ENCODE results near the gene CXCL17.
"Not testable (repeated sequence)": the region's sequence is repeated elsewhere in the genome, so short reads cannot be mapped to it uniquely, and the experiment has no call there.

Gene CXCL17

GRCh38 chr19:42465827-42466280 lies 23.1 kb upstream of the CXCL17 start:
- no peak for FAIRE-seq

DNA sequence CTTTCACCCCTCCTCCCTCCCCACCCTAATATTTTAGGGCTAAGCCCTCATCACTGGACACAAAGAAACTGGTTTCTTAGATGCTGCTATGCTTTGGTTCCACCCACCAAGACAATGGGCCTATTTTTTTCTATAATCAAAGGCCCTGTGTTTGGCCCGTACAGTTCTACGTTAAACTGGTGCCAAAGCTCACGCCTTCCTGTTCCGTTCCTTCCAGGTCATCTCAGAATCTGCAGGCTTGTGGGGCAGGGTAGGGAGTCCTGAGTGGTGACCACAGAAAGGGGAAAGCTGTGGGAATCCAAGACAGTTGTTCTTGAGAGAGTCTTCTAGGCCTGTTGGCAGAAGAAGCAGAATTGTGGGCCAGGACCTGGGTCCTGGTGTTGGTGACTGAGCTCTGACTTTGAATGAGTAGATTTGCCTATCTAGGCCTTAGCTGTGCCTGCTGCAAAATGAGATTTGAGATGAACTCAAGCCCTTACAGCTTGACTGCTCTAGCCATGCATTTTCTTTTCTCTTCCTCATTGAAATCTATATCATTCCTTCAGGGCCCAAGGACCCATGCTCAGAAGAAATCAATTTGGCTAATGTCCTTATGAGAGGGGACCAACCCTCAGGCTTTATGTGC lies 19.1 kb upstream of the CXCL17 start:
- FAIRE-seq, result no peak

DNA sequence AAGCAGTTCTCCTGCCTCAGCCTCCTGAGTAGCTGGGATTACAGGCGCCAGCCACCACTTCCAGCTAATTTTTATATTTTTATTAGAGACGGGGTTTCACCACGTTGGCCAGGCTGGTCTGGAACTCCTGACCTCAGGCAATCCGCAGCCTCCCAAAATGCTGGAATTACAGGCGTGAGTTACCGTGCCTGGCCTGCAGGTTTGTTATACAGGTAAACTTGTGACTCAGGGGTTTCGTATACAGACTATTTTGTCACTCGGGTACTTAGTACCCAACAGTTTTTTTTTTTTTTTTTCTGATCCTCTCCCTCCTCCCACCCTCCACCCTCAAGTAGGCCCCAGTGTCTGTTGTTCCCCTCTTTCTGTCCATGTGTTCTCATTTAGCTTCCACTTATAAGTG lies 18.5 kb upstream of the CXCL17 start:
- not testable (repeated sequence) for FAIRE-seq

DNA sequence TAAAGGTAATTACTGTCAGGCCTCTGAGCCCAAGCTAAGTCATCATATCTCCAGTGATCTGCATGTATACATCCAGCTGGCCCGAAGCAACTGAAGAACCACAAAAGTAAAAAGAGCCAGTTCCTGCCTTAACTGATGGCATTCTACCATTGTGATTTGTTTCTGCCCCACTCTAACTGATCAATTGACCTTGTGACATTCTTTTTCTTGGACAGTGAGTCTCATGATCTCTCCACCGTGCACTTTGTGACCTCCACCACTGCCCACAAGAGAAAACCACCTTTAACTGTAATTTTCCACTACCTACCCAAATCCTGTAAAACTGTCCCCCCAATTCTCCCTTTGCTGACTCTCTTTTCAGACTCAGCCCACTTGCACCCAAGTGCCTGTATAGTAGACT lies 17.2 kb upstream of the CXCL17 start:
- FAIRE-seq, result no peak

DNA sequence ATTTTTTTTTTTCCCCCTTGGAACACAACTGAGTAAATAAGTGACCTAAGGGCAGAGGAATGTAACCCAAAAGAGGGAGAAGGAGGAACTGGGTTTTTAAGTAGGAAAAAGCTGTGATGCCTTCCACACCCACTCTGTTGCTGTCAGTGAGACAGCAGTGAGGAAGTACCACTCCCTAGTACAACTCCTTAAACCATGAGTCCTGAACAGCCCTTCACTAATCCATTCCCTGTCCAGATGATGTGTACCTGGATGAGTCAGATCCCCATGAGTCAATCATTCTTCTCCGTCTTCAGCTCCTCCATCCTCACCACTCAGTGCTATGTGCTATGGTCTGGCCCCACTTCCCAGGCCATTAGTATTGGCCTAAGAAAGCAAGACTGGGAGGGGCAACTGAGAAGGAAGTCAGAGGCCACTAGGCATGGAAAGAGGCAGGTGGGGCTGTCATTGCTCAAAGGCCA lies 12.9 kb upstream of the CXCL17 start:
- FAIRE-seq, result peak; percentile 81

GRCh38 chr19:42455086-42455485 lies 12.3 kb upstream of the CXCL17 start:
- FAIRE-seq, result no peak

GRCh38 chr19:42452590-42452989 lies 9.8 kb upstream of the CXCL17 start:
- FAIRE-seq, result no peak

DNA sequence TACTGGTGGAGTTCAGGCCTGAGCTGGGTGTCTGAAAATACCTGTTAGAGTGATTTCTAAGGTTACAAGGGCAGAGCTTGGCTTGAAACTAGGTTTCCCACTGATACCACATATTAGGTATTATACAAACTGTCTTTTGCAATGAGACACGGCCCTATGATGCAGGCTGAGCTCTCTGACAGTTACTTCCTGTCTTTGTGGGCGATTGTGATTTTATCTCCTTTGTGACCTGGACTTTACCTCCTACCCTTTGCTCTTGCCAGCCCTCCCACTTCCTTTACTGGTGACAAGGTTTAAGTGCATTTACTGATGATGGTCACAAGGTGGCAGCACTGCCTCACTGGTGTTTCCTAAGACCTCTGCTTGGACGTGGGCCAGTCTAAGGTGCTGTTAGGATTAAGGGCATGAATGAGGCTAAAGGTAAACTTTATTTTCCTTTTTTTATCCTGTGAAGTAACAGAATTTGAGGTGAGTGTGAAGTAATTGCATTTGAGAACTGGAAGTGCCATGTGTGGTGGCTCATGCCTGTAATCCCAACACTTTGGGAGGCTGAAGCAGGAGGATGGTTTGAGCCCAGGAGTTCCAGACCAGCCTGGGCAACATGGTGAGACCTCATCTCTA lies 7.7 kb upstream of the CXCL17 start:
- FAIRE-seq, result peak; percentile 45

DNA sequence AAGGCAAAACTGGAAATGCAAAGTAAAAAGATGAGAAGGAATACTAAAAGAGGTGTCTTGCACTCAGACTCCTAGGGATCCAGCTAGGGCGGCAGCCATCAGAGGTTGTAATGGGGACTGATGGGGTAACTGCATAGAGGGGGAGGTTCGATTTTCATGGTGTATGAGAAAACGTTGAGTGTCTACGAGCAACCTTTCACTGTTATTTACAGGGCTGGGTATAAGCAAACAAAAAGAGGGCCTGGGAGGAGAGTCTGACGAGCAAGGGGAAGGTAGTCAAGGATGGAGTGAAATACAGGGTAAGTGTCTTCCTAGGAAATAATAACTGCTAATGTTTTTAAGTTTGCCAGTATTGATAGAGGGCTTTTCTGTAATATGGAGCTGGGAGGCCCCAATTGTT lies 5.6 kb upstream of the CXCL17 start:
- FAIRE-seq, result not testable (repeated sequence)

- no peak for FAIRE-seq
These were observed 3.2 kb upstream of the CXCL17 start for GRCh38 chr19:42445948-42446347.

DNA sequence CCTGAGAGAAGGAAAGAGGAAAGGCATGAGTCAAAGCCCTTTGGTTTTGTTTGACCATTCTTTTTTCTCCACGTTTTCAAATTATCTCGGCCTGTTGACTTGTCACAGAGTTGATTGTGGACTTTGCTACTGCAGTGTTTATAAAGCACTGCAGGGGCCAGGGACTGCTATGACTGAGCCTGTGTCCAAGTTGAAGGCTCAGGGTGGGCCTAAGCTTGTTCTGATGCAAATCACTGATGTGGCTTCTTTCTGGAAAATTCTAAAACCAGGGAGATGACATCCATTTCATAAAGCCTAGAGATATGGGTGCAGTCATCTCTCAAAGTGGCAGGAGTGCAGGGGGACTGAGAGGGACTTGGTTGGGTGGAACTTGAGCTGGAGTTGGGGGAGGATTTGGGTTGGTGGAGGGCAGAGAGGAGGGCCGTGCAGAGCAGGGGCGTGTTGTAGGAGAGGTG lies 1.2 kb upstream of the CXCL17 start:
- no peak for FAIRE-seq

DNA sequence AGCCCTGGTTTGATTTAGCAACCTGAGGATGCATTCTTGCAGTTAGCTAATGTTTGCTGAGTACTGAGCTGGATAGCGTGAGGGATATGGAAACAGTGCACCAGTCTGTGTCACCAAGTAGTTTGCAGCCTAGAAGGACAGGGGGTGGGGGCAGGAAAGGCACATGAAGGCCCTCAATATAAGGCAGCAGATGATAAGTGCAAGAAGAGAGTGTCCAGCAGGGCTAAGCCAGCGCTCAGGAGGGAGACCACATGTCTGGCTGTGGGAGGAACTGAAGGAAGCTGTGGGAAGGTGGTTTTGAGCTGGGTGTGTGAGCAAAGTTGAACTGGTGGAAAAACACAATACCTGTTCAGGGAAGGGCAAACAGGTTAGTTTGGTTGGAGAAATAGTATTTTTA lies 1.7 kb downstream of the CXCL17 start:
- FAIRE-seq, result no peak

GRCh38 chr19:42440357-42441048 lies 2.2 kb downstream of the CXCL17 start:
- no peak for FAIRE-seq

DNA sequence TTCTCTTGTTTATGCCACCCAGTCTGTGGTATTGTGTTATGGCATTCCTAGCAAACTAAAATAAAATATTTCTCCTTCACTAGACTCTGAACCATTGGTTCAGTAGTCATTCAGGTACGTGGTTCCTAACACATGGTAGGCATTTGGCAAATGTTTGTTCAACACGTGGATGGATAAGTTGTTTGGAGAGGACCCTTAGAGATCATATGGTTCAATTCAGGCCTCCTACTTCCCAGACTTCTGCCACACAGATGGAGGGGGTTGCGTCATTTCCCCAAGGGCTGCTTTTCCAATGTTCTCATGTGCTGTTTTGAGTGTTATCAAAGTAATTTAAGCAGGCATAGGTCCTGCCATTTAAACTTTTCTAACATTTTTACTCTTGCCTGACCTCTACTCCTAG lies 6.7 kb downstream of the CXCL17 start:
- no peak for FAIRE-seq

- no peak for FAIRE-seq
These were observed 7.4 kb downstream of the CXCL17 start for GRCh38 chr19:42435316-42435715.

GRCh38 chr19:42433503-42434260 lies 9.1 kb downstream of the CXCL17 start:
- no peak for FAIRE-seq

DNA sequence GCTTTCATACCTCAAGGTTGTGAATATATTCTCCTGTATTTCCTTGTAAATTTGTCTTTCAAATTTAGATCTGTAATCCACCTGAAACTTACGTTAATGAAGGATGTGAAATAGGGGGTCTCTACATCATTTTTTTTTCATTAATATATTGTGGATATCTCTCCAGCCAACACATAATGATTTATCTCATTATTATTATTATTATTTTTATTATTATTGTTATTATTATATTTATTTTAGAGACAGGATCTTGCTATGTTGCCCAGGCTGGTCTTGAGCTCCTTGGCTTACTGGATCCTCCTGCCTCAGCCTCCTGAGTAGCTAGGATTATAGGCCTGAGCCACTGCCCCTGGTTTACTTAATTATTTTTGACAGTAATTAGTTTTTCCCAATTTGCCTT lies 11.3 kb downstream of the CXCL17 start:
- no peak for FAIRE-seq

DNA sequence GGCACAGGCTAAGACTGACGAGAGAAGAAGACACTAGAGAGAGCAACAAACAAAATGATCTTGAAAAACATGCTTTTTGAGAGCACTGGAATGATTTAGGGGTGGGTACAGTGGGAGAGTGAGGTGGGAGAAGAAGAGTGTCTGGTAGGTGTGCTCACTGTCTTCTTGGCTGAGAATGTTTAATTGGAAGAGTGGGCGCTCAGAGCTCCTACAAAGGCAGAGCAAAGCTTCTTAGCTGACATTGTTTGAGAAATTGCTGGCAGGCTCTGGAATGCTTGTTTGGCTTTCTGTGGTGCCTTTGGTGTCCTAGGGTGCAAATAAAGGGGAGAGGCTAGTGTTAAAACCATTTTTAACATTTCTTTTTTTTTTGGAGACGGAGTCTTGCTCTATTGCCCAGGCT lies 14.1 kb downstream of the CXCL17 start:
- FAIRE-seq, result no peak

DNA sequence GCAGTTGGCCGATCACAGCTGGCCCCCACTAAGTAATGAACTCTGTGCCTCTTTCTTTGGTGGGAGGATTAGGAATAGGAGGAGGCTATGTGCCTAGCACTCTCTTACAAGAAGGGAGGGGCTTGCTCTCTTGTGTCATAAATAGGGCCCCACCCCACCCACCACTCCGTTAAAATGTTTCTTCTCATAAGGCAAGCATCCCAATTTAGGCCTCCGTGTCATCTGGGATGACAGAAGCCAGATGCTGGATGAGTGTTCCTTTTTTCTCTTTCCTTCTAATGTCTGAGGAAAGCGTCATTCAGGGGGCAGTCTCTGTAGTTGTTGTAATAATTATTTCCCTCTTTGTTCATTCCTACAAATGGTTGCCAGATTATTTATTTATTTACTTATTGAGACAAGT lies 15.4 kb downstream of the CXCL17 start, which contains the start of gene LIPE:
Gene LIPE, minus strand, starts transcription at position 76 of the 400 bp plus-strand sequence. CDS start 239 bp downstream, outside the sequence.
- no peak for FAIRE-seq

GRCh38 chr19:42426643-42427042 lies 16.1 kb downstream of the CXCL17 start:
- FAIRE-seq, result no peak

GRCh38 chr19:42424712-42425131 lies 18.0 kb downstream of the CXCL17 start:
- no peak for FAIRE-seq

DNA sequence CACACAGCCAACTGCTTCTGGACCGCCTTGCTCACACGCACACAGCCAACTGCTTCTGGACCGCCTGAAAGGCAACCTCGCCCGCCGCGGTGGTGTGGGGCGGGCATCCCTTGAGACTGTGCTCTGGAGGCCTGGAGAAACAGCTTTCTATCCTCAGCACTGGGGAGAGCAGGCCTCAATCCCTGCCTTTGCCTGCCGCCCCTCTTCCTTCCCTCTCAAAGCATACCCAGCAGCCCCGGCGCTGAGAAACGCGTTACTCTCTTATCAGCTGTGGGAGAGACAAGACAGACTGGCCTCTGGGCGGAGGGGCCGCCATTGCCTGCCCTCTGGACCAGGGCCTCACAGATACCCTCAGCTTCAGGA lies 18.4 kb downstream of the CXCL17 start:
- FAIRE-seq, result no peak

Measured in colon (tissue), 2 donors.